Transverse colon (tissue), 4 donors: Measurements from ENCODE around the gene SIX5. TPM values are rescaled to one million over a fixed set of nuclear protein-coding genes. Genes with fewer than 3 reads are reported as not detected.
A peak's percentile ranks its signal among the peaks of the same experiment; 100 is the strongest.

Source experiments
- DNase-seq: peaks from one replicate; pipeline ENCODE4 v3.0.0-alpha.2; 2019
- H3K27ac ChIP-seq, 4 donors: fragments of 200-600 bp; sonication (generic); 2 replicates each; pipeline ENCODE4 v1.5.1; 2016 to 2018; ENCODE audit warnings: inconsistent platforms in 4 of 4
- H3K27me3 ChIP-seq: fragments of 200-600 bp; sonication (generic); 2 replicates; pipeline ENCODE4 v1.5.1; 2017; ENCODE audit warnings: inconsistent platforms
- H3K36me3 ChIP-seq, 4 donors: fragments of 200-600 bp; sonication (generic); 2 replicates each; pipeline ENCODE4 v1.5.1; 2017 to 2019; ENCODE audit warnings: inconsistent platforms in 4 of 4
- H3K4me1 ChIP-seq, 4 donors: fragments of 200-600 bp; sonication (generic); 2 replicates each; pipeline ENCODE4 v1.5.1; 2017 to 2020; ENCODE audit warnings: inconsistent platforms in 4 of 4
- H3K4me3 ChIP-seq, 4 donors: fragments of 200-600 bp; sonication (generic); 1 replicate in 1 of 4; 2 replicates in 3 of 4; pipeline versions ENCODE4 v1.5.1 to v1.6.1; 2017 to 2019; ENCODE audit warnings: inconsistent platforms in 4 of 4
- H3K9me3 ChIP-seq, 2 donors: fragments of 200-600 bp; sonication (generic); 2 replicates each; pipeline ENCODE4 v1.5.1; 2017 to 2019; ENCODE audit warnings: inconsistent platforms in 2 of 2
- CTCF ChIP-seq, 5 experiments: fragments of 200-600 bp in 3 of 5; fragments of 450-650 bp in 2 of 5; sonication (generic) in 3 of 5; IDR thresholded peaks; 1 replicate in 2 of 5; 2 replicates in 3 of 5; pipeline ENCODE4 v1.5.1; 2016 to 2017; ENCODE audit warnings: antibody characterized with exemption in 5 of 5, inconsistent platforms in 3 of 5, mild to moderate bottlenecking in 2 of 5, moderate library complexity in 1 of 5
- EP300 ChIP-seq: sonication (generic); formaldehyde crosslinking; IDR thresholded peaks from one replicate; pipeline ENCODE4 v1.6.1; 2017; ENCODE audit warnings: antibody characterized with exemption, low read depth
- POLR2A ChIP-seq: fragments of 450-650 bp; IDR thresholded peaks from one replicate; pipeline ENCODE4 v1.6.1; 2016; ENCODE audit warnings: antibody characterized with exemption, mild to moderate bottlenecking, moderate library complexity
- POLR2AphosphoS5 ChIP-seq, 3 donors: sonication (generic); formaldehyde crosslinking; IDR thresholded peaks; one replicate each; pipeline ENCODE4 v1.6.1; 2016; ENCODE audit warnings: antibody characterized with exemption in 3 of 3
- WGBS, 2 donors: methylation state at CpG; one replicate each; pipeline ENCODE4 v1.1.5; 2018; ENCODE audit warnings: low coverage in 1 of 2; 5-methylcytosine and 5-hydroxymethylcytosine counted together
- in situ Hi-C, 4 donors: fragments of 200-750 bp; cut with MboI; loops; one replicate each; pipeline versions ENCODE4 v1.15.0 to v1.15.1; 2017; ENCODE audit warnings: low sequenced_read_pairs in 3 of 4, low pct_ligation_motif_present in 1 of 4, low pct_unique_long_range_greater_than_20kb in 1 of 4
- intact Hi-C: fragments of 100-400 bp; cut with DNase I; formaldehyde crosslinking; loops from one replicate; pipeline ENCODE4 v1.15.1; 2023; ENCODE audit warnings: low total_unique reads
- total RNA-seq, 4 donors: library from RNA; depleted of rRNA; stranded (reverse); fragments of >200 nt; gene quantifications; one replicate each; pipeline ENCODE4 v1.1.0, GENCODE V29; 2016

The SIX5 gene
- total RNA-seq, 4 donors from 2014 or later, result 6.7 to 40.4 (median 9.7) TPM

- no peaks in the 10 kb centered on the region for H3K9me3 ChIP-seq
- peak overlapping the region in 2 of 4 donors; percentile 96 to 98 for H3K27ac ChIP-seq
- H3K36me3 ChIP-seq, result no peaks in the 10 kb centered on the region
- intact Hi-C loops, result no loop called here
- no peaks in the 10 kb centered on the region for H3K27me3 ChIP-seq
- DNase-seq, result no peak
- no peak for TF ChIP-seq CTCF (IDR thresholded peaks at IDR 0.05)
- no peak for TF ChIP-seq POLR2AphosphoS5 (IDR thresholded peaks at IDR 0.05)
- no peak for TF ChIP-seq EP300
- TF ChIP-seq POLR2A, result no peak
- H3K4me1 ChIP-seq, result peaks cover 0 to 21% (median 14%) of the 10 kb centered on the region in 4 donors
- WGBS, 2 donors, result 83% methylated on average over 3 of the region's 3 CpGs; no CpG with 5 or more reads in 1 of the 2 donors
- in situ Hi-C loops, result no loop called here
- no peak overlapping the region for H3K4me3 ChIP-seq
These were observed 3.9 kb upstream of the SIX5 start for GRCh38 chr19:45772912-45773311.

- Histone ChIP-seq H3K4me1 (peaks cover 0 to 21% (median 16%) of the 10 kb centered on the region in 4 donors), H3K4me3 (no peak overlapping the region), H3K9me3 (no peaks in the 10 kb centered on the region), H3K36me3 (no peaks in the 10 kb centered on the region), H3K27ac (peak overlapping the region in 3 of 4 donors; percentile 86 to 98 (median 96)), H3K27me3 (no peaks in the 10 kb centered on the region)
- intact Hi-C loops (no loop called here), in situ Hi-C loops (no loop called here)
- TF ChIP-seq CTCF (IDR thresholded peaks at IDR 0.05) (no peak), POLR2AphosphoS5 (IDR thresholded peaks at IDR 0.05) (peak in 1 of 3 donors; percentile 19)
- WGBS, 2 donors, result 34 to 60% methylated on average over 6 to 14 of the region's 14 CpGs
- no peak for DNase-seq
These were observed 3.2 kb upstream of the SIX5 start for GRCh38 chr19:45772130-45772840.

GRCh38 chr19:45771311-45771933, 2.4 kb upstream of the SIX5 start:
- no peak for DNase-seq
- H3K4me3 ChIP-seq, result peak overlapping the region in 2 of 4 donors; percentile 26 to 75
- peak overlapping the region; percentile 86 to 98 (median 94) for H3K27ac ChIP-seq
- TF ChIP-seq EP300 (no peak), POLR2A (no peak), POLR2AphosphoS5 (IDR thresholded peaks at IDR 0.05) (no peak), CTCF (IDR thresholded peaks at IDR 0.05) (no peak)
- in situ Hi-C loops (no loop called here), intact Hi-C loops (no loop called here)
- H3K9me3 ChIP-seq, result no peaks in the 10 kb centered on the region
- peaks cover under 1 to 30% (median 25%) of the 10 kb centered on the region in 4 donors for H3K4me1 ChIP-seq
- H3K27me3 ChIP-seq, result no peaks in the 10 kb centered on the region
- WGBS, 2 donors, result 80 to 82% methylated on average over 25 to 40 of the region's 46 CpGs
- H3K36me3 ChIP-seq, result no peaks in the 10 kb centered on the region

- Histone ChIP-seq H3K4me1 (peaks cover 10 to 37% (median 34%) of the 10 kb centered on the region in 4 donors), H3K9me3 (no peaks in the 10 kb centered on the region), H3K4me3 (peak overlapping the region; percentile 46 to 86 (median 62)), H3K27me3 (no peaks in the 10 kb centered on the region), H3K27ac (peak overlapping the region; percentile 86 to 98 (median 94)), H3K36me3 (no peaks in the 10 kb centered on the region)
- in situ Hi-C loops (no loop called here), intact Hi-C loops (no loop called here)
- TF ChIP-seq CTCF (IDR thresholded peaks at IDR 0.05) (peak; percentile 93 to 98 (median 97)), POLR2AphosphoS5 (IDR thresholded peaks at IDR 0.05) (peak; percentile 26 to 79 (median 70)), POLR2A (peak; percentile 59), EP300 (no peak)
- 4% methylated on average over 16 of the region's 79 CpGs; no CpG with 5 or more reads in 1 of the 2 donors for WGBS, 2 donors
- peak; percentile 97 for DNase-seq
These were observed 1.4 kb upstream of the SIX5 start for GRCh38 chr19:45770192-45771101.
